IMR-90 (cell line): ENCODE data around the gene VIT. TPM values are rescaled to one million over a fixed set of nuclear protein-coding genes. Genes with fewer than 3 reads are reported as not detected.

Source experiments
- ATAC-seq: fragments of 200-7000 bp; cut with Tn5 transposase; 2 replicates; pipeline ENCODE4 v1.9.1; 2020; ENCODE audit warnings: low read depth, mild to moderate bottlenecking, moderate library complexity
- BruUV-seq: library from RNA; stranded (reverse); fragments of 400-500 nt; replicated peaks from 2 replicates; lab custom pipeline; 2021; lab: Mats Ljungman, UMichigan
- CTCF ChIA-PET: fragments of 300-600 bp; formaldehyde crosslinking; extraction: SDS; loops from one replicate; lab custom pipeline; 2021; ENCODE audit warnings: antibody characterized with exemption; lab: Yijun Ruan, JAX
- POLR2A ChIA-PET: fragments of 300-600 bp; sonication (Branson Sonifier 250); formaldehyde crosslinking; loops from one replicate; lab custom pipeline; 2022; ENCODE audit warnings: antibody characterized with exemption; ENCODE audit not compliant: unreplicated experiment; lab: Charles Lee
- DNase-seq: peaks from one replicate; pipeline ENCODE4 v3.0.0; 2013
- H2AFZ ChIP-seq: replicated peaks from 2 replicates; pipeline ENCODE3; 2013; ENCODE audit warnings: low read length, mild to moderate bottlenecking; ENCODE audit not compliant: poor library complexity
- H2AK5ac ChIP-seq: 2 replicates; pipeline ENCODE4 v1.6.1; 2013; ENCODE audit warnings: low read depth, low read length, inconsistent platforms
- H2AK9ac ChIP-seq: replicated peaks from 2 replicates; pipeline ENCODE3; 2013; ENCODE audit warnings: mild to moderate bottlenecking, low read depth, low read length, moderate library complexity; ENCODE audit not compliant: poor library complexity
- H2BK120ac ChIP-seq: 2 replicates; pipeline ENCODE4 v1.6.1; 2013; ENCODE audit warnings: low read depth, low read length, inconsistent platforms
- H2BK15ac ChIP-seq: 3 replicates; pipeline ENCODE4 v1.6.1; 2013; ENCODE audit warnings: low read depth, low read length, inconsistent platforms
- H2BK20ac ChIP-seq: 2 replicates; pipeline ENCODE4 v1.6.1; 2013; ENCODE audit warnings: low read depth, mild to moderate bottlenecking, inconsistent platforms, low read length, moderate library complexity
- H2BK5ac ChIP-seq: 2 replicates; pipeline ENCODE4 v1.6.1; 2013; ENCODE audit warnings: mild to moderate bottlenecking, low read depth, low read length, inconsistent platforms; ENCODE audit not compliant: poor library complexity, severe bottlenecking
- H3K14ac ChIP-seq: replicated peaks from 2 replicates; pipeline ENCODE4 v1.6.1; 2013; ENCODE audit warnings: low read depth, low read length, inconsistent platforms
- H3K18ac ChIP-seq: 2 replicates; pipeline ENCODE4 v1.6.1; 2013; ENCODE audit warnings: low read depth, low read length, control low read depth
- H3K23ac ChIP-seq: 2 replicates; pipeline ENCODE4 v1.6.1; 2013; ENCODE audit warnings: low read depth, low read length, inconsistent platforms
- H3K27ac ChIP-seq: 2 replicates; pipeline ENCODE4 v1.5.1; 2013; ENCODE audit warnings: mild to moderate bottlenecking, control low read depth, low read length; ENCODE audit not compliant: insufficient read depth
- H3K27me3 ChIP-seq: 2 replicates; pipeline ENCODE4 v1.6.1; 2013; ENCODE audit warnings: low read length; ENCODE audit not compliant: control insufficient read depth, insufficient read depth
- H3K36me3 ChIP-seq: 2 replicates; pipeline ENCODE4 v1.6.1; 2013; ENCODE audit warnings: low read length, mixed read lengths; ENCODE audit not compliant: control insufficient read depth, insufficient read depth
- H3K4ac ChIP-seq: 2 replicates; pipeline ENCODE4 v1.6.1; 2013; ENCODE audit warnings: low read depth, low read length, inconsistent platforms
- H3K4me1 ChIP-seq: 2 replicates; pipeline ENCODE4 v1.6.1; 2013; ENCODE audit warnings: low read length, mixed read lengths; ENCODE audit not compliant: control insufficient read depth, insufficient read depth
- H3K4me2 ChIP-seq: 2 replicates; pipeline ENCODE4 v1.6.1; 2013; ENCODE audit warnings: low read depth, mild to moderate bottlenecking, control low read depth, low read length, moderate library complexity
- H3K4me3 ChIP-seq: 2 replicates; pipeline ENCODE4 v1.5.1; 2013; ENCODE audit warnings: low read depth, mild to moderate bottlenecking, control low read depth, low read length, moderate library complexity; ENCODE audit not compliant: insufficient read depth
- H3K56ac ChIP-seq: 2 replicates; pipeline ENCODE4 v1.6.1; 2013; ENCODE audit warnings: low read length, inconsistent platforms; ENCODE audit not compliant: insufficient read depth; ENCODE audit errors: extremely low read depth
- H3K79me1 ChIP-seq, 2 experiments: 2 replicates each; pipeline ENCODE4 v1.6.1; 2013; ENCODE audit warnings: low read length in 2 of 2, inconsistent platforms in 1 of 2, low read depth in 1 of 2
- H3K9ac ChIP-seq: 2 replicates; pipeline ENCODE4 v1.6.1; 2013; ENCODE audit warnings: low read depth, low read length, control low read depth
- H3K9me1 ChIP-seq: 2 replicates; pipeline ENCODE4 v1.6.1; 2013; ENCODE audit warnings: low read length, inconsistent platforms; ENCODE audit not compliant: insufficient read depth
- H3K9me3 ChIP-seq: 2 replicates; pipeline ENCODE4 v1.6.1; 2013; ENCODE audit warnings: low read length; ENCODE audit not compliant: control insufficient read depth, insufficient read depth
- H4K20me1 ChIP-seq: 2 replicates; pipeline ENCODE4 v1.6.1; 2013; ENCODE audit warnings: low read length, inconsistent platforms; ENCODE audit not compliant: insufficient read depth
- H4K5ac ChIP-seq: 2 replicates; pipeline ENCODE4 v1.6.1; 2013; ENCODE audit warnings: mild to moderate bottlenecking, low read depth, low read length, control low read depth
- H4K8ac ChIP-seq, 2 experiments: 2 replicates each; pipeline ENCODE4 v1.6.1; 2013; ENCODE audit warnings: low read depth in 2 of 2, low read length in 2 of 2, control low read depth in 1 of 2, inconsistent platforms in 1 of 2
- H4K91ac ChIP-seq: 2 replicates; pipeline ENCODE4 v1.6.1; 2013; ENCODE audit warnings: low read depth, low read length, inconsistent platforms; ENCODE audit not compliant: insufficient read depth
- BHLHE40 ChIP-seq: fragments of 150-350 bp; IDR thresholded peaks from 2 replicates; pipeline ENCODE4 v1.6.1; 2016; ENCODE audit warnings: mild to moderate bottlenecking, low read depth, low read length
- CHD1 ChIP-seq: IDR thresholded peaks from 2 replicates; pipeline ENCODE4 v1.6.1; 2012; ENCODE audit warnings: low read depth, low read length, improper control_type of control experiment
- ELK1 ChIP-seq: fragments of 150-350 bp; IDR thresholded peaks from 2 replicates; pipeline ENCODE4 v1.6.1; 2016; ENCODE audit warnings: low read depth, mild to moderate bottlenecking, low read length, moderate library complexity, borderline replicate concordance
- FOS ChIP-seq: fragments of 150-350 bp; IDR thresholded peaks from 2 replicates; pipeline ENCODE4 v1.6.1; 2016; ENCODE audit warnings: low read depth, low read length
- MXI1 ChIP-seq: IDR thresholded peaks from 2 replicates; pipeline ENCODE4 v1.6.1; 2012; ENCODE audit warnings: low read depth, mild to moderate bottlenecking, low read length, moderate library complexity, borderline replicate concordance
- NFE2L2 ChIP-seq: fragments of 150-350 bp; IDR thresholded peaks from 2 replicates; pipeline ENCODE4 v1.6.1; 2016; ENCODE audit warnings: low read depth, mild to moderate bottlenecking, low read length
- RFX5 ChIP-seq: IDR thresholded peaks from 2 replicates; pipeline ENCODE4 v1.8.0; 2012; ENCODE audit warnings: low read depth, mild to moderate bottlenecking, low read length, moderate library complexity
- USF2 ChIP-seq: fragments of 150-350 bp; IDR thresholded peaks from 2 replicates; pipeline ENCODE4 v1.6.1; 2017; ENCODE audit warnings: mild to moderate bottlenecking, antibody characterized with exemption, low read length, low read depth
- WGBS, 2 experiments: methylation state at CpG; one replicate each; pipeline versions ENCODE4 v1.1.5 to v1.1.7; 2013; ENCODE audit warnings: missing lambda C conversion rate in 2 of 2; ENCODE audit not compliant: insufficient read length in 1 of 2; ENCODE audit errors: extremely low coverage in 2 of 2; 5-methylcytosine and 5-hydroxymethylcytosine counted together
- dilution Hi-C: fragments of 300-500 bp; cut with HindIII; formaldehyde crosslinking; loops from one replicate; pipeline ENCODE4 v1.14.3; 2018; ENCODE audit warnings: low sequenced_read_pairs; ENCODE audit not compliant: unreplicated experiment
- in situ Hi-C: fragments of 300-500 bp; cut with MboI; formaldehyde crosslinking; loops from 3 replicates; pipeline ENCODE4 v1.14.3; 2019; ENCODE audit warnings: low sequenced_read_pairs, inconsistent platforms, mixed read lengths
- intact Hi-C: fragments of 100-400 bp; cut with micrococcal nuclease; formaldehyde crosslinking; loops from 2 replicates; pipeline ENCODE4 v1.10.0; 2022
- polyA plus RNA-seq, 3 experiments: library from polyadenylated mRNA; depleted of rRNA; stranded (reverse); fragments of >200 nt; gene quantifications; 2 replicates each; pipeline ENCODE4 v1.2.3, GENCODE V29; 2012; ENCODE audit warnings: low replicate concordance in 1 of 3
- total RNA-seq: library from RNA; depleted of rRNA; stranded (reverse); fragments of >200 nt; gene quantifications from 2 replicates; pipeline ENCODE4 v1.2.3, GENCODE V29; 2012

The VIT gene
- total and polyA plus RNA-seq, 2 of the 4 experiments (the other 2 are of a cell fraction) = under 0.01 TPM; not detected in 1

GRCh38 chr2:36700311-36700710, 3.8 kb downstream of the VIT start:
- H4K5ac ChIP-seq = no peak overlapping the region
- no peak overlapping the region for H3K4ac ChIP-seq
- H3K4me2 ChIP-seq = no peak overlapping the region
- no peak overlapping the region for H3K56ac ChIP-seq
- no peak overlapping the region for H3K14ac ChIP-seq
- dilution Hi-C loops = no loop called here
- no peak overlapping the region for H2AK5ac ChIP-seq
- H4K91ac ChIP-seq = no peak overlapping the region
- H3K79me1 ChIP-seq = no peaks in the 10 kb centered on the region
- no peak overlapping the region for H3K27ac ChIP-seq
- BruUV-seq = no TSS peak
- no peak overlapping the region for H3K9ac ChIP-seq
- H2BK15ac ChIP-seq = no peak overlapping the region
- H3K4me3 ChIP-seq = no peak overlapping the region
- no peak overlapping the region for H2BK120ac ChIP-seq
- WGBS, 2 experiments = no CpG with 5 or more reads among the region's 4 CpGs
- no peak overlapping the region for H2BK5ac ChIP-seq
- no peak overlapping the region for H3K18ac ChIP-seq
- H2AFZ ChIP-seq = no peak overlapping the region
- H3K9me3 ChIP-seq = no peaks in the 10 kb centered on the region
- no peaks in the 10 kb centered on the region for H3K36me3 ChIP-seq
- ChIA-PET POLR2A (no interaction called here), CTCF (no interaction called here)
- no peaks in the 10 kb centered on the region for H3K27me3 ChIP-seq
- TF ChIP-seq FOS (no peak), RFX5 (no peak), MXI1 (no peak), CHD1 (no peak), BHLHE40 (no peak), ELK1 (no peak), USF2 (no peak), NFE2L2 (no peak)
- no peaks in the 10 kb centered on the region for H3K9me1 ChIP-seq
- no peak overlapping the region for H2AK9ac ChIP-seq
- intact Hi-C loops = no loop called here
- H4K8ac ChIP-seq = no peak overlapping the region
- H3K4me1 ChIP-seq = peaks cover 5% of the 10 kb centered on the region
- no peak overlapping the region for H3K23ac ChIP-seq
- ATAC-seq (no peak), DNase-seq (no peak)
- in situ Hi-C loops = no loop called here
- H2BK20ac ChIP-seq = no peak overlapping the region
- H4K20me1 ChIP-seq = no peaks in the 10 kb centered on the region
